GM13976 (cell line): Measurements from ENCODE around the gene FOXP1.

ENCODE experiments used
- DNase-seq: peaks from one replicate; pipeline ENCODE4 v3.0.0; 2012; ENCODE audit warnings: low spot score
- CTCF ChIP-seq: IDR thresholded peaks from 2 replicates; pipeline ENCODE4 v1.5.1; 2012; ENCODE audit warnings: borderline replicate concordance, mild to moderate bottlenecking; ENCODE audit not compliant: insufficient read depth; ENCODE audit errors: extremely low read depth, missing control alignments, control extremely low read depth
- in situ Hi-C: fragments of 300-500 bp; cut with MboI; formaldehyde crosslinking; loops from one replicate; pipeline ENCODE4 v1.12.0; 2022; ENCODE audit warnings: low sequenced_read_pairs, mixed read lengths, inconsistent platforms; ENCODE audit not compliant: unreplicated experiment

Gene FOXP1

GRCh38 chr3:71144525-71145253, 438.8 kb downstream of the FOXP1 start:
- in situ Hi-C loops: no loop called here
- DNase-seq: no peak

GRCh38 chr3:71143493-71143892, 440.0 kb downstream of the FOXP1 start:
- in situ Hi-C loops: no loop called here
- no peak for DNase-seq
- no peak for TF ChIP-seq CTCF

More at GRCh38 chr3:71144525-71145253, 438.8 kb downstream of the FOXP1 start:
- no peak for TF ChIP-seq CTCF

- no peak for TF ChIP-seq CTCF
- no peak for DNase-seq
- in situ Hi-C loops: no loop called here
Measured at GRCh38 chr3:71142441-71143161, 440.9 kb downstream of the FOXP1 start.

- DNase-seq: no peak
- no peak for TF ChIP-seq CTCF
- in situ Hi-C loops: no loop called here
Measured at GRCh38 chr3:71140477-71140876, 443.1 kb downstream of the FOXP1 start.

- in situ Hi-C loops: no loop called here
- no peak for DNase-seq
- no peak for TF ChIP-seq CTCF
Measured at GRCh38 chr3:71139496-71139895, 444.0 kb downstream of the FOXP1 start.

GRCh38 chr3:71138410-71138809, 445.1 kb downstream of the FOXP1 start:
- no peak for DNase-seq
- TF ChIP-seq CTCF: no peak
- in situ Hi-C loops: no loop called here

GRCh38 chr3:71136276-71136675, 447.3 kb downstream of the FOXP1 start:
- TF ChIP-seq CTCF: no peak
- in situ Hi-C loops: no loop called here
- no peak for DNase-seq
